Epithelial cell of esophagus (primary cell): Measurements from ENCODE around the gene CNRIP1.
"Not testable (repeated sequence)": the region's sequence is repeated elsewhere in the genome, so short reads cannot be mapped to it uniquely, and the experiment has no call there.

ENCODE experiments used
- DNase-seq: peaks from one replicate; pipeline ENCODE4 v3.0.0; 2010; ENCODE audit warnings: low read depth
- H3K4me3 ChIP-seq: 2 replicates; pipeline ENCODE4 v1.5.1; 2011; ENCODE audit warnings: mild to moderate bottlenecking, low read length, control low read depth
- CTCF ChIP-seq: IDR thresholded peaks from 2 replicates; pipeline ENCODE4 v1.5.1; 2011; ENCODE audit warnings: low read depth, mild to moderate bottlenecking, low read length, control low read depth, inconsistent platforms; ENCODE audit not compliant: insufficient read depth; ENCODE audit errors: missing control alignments

CNRIP1 gene

GRCh38 chr2:68352651-68353391, 33.1 kb upstream of the CNRIP1 start:
- peak; percentile 77 for DNase-seq

GRCh38 chr2:68351997-68352396, 32.2 kb upstream of the CNRIP1 start:
- no peak for TF ChIP-seq CTCF
- H3K4me3 ChIP-seq: no peak overlapping the region
- DNase-seq: no peak

More at GRCh38 chr2:68352651-68353391, 33.1 kb upstream of the CNRIP1 start:
- H3K4me3 ChIP-seq: no peak overlapping the region
- TF ChIP-seq CTCF: no peak

GRCh38 chr2:68349091-68349490, 29.3 kb upstream of the CNRIP1 start:
- DNase-seq, H3K4me3 ChIP-seq: not testable (repeated sequence)

GRCh38 chr2:68345129-68345875, 25.6 kb upstream of the CNRIP1 start:
- H3K4me3 ChIP-seq: no peak overlapping the region
- DNase-seq: no peak
- no peak for TF ChIP-seq CTCF

- peak; percentile 7 for DNase-seq
- no peak for TF ChIP-seq CTCF
- no peak overlapping the region for H3K4me3 ChIP-seq
These were observed 24.3 kb upstream of the CNRIP1 start for GRCh38 chr2:68344031-68344430.

- TF ChIP-seq CTCF: no peak
- DNase-seq: no peak
- no peak overlapping the region for H3K4me3 ChIP-seq
These were observed 22.7 kb upstream of the CNRIP1 start for GRCh38 chr2:68342470-68342869.

GRCh38 chr2:68341583-68341982, 21.8 kb upstream of the CNRIP1 start:
- DNase-seq: no peak
- TF ChIP-seq CTCF: no peak

More at GRCh38 chr2:68341583-68341982, 21.8 kb upstream of the CNRIP1 start:
- no peak overlapping the region for H3K4me3 ChIP-seq
